Stimulated activated CD4-positive, alpha-beta T cell treated with anti-CD3 and anti-CD28 coated beads, Interleukin-4, amount 100 ng/mL, for 1 hour (primary cell): ENCODE measurements around the gene ITGB5.

Experiments
- DNase-seq: peaks from one replicate; pipeline ENCODE4 v3.0.0-alpha.2; 2020

Gene ITGB5

DNA sequence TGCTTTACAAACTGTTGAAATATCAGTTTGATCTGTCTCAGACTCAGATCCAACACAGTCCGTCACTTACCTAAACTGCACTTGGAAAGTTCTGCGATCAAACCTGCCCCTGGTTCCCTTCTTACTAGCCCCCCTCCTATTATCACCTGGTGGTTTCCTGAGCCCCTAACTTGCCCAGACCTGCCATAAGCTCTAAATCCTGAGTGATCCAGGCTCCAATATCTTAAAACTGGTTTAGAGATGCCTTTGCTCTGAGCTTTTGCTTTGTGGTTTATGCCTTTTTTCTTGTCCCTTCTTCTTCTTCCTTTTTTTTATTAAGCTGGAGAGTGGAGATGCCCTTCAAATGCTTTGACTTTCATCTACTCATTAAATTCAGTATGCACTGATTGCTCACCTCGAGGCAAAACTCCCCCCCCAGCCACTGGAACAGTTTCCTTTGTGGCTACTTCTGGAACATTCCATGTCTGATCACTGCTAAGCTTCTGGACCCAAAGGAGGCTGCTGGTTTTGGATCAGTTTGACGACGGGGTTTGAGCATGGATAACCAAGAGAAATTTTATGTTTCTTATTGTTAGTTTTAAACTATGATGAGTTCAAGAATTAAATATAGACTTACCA, 3.5 kb upstream of the ITGB5 start:
- DNase-seq: no peak

DNA sequence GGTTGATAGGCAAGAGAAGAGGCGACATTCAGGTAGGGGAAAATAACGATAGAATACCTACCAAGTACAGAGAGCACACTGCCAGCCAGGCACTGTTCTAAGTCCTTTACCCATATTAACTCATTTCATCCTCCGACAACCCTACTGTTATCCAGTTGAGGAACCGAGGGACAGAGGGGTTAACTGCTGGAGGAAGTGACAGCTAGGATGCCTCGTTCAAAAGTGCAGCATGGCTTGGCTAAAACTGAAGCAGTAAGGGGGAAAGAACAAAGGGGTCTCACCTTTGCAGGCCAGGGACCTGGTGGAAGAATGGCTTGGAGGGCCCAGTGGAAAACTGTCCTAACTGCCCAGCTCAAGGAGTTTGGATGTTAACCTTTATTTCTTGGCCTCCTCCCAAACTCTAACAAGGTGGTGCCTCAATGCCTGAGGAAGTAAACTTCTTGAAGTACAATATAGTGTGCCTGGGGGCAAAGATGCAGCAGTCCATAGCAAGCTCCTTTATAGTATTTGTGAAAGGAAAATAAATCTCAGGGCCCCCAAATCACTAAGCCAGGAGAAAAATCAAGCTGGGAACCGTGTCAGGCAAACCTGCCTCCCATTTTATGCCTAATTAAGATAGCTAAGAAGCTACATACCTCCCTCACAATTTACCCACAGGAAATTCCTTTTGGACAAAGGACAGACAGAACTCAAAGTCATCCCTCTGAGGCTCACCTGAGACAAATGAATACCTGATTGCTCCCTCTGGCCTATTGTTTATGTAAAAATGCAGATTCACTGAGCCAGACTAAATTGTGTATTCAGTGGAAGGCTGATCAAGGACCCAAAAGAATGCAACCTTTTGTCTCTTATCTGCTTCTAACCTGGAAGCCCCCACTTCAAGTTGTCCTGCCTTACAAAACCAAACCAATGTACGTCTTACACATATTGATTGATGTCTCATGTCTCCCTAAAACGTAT, 1.6 kb upstream of the ITGB5 start:
- no peak for DNase-seq

DNA sequence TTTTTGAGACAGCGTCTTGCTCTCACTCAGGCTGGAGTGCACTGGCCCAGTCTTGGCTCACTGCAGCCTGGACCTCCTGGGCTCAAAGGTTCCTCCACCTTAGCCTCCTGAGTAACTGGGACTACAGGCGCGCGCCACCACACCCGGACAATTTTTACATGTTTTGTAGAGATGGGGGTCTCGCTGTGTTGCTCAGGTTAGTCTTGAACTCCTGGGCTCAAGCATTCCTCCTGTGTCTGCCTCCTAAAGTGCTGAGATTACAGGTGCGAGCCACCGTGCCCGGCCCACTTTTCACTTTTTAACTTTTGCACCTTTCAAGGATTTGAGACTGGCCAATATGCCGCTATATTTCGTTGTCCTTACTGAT, 750 bp upstream of the ITGB5 start:
- DNase-seq: no peak

DNA sequence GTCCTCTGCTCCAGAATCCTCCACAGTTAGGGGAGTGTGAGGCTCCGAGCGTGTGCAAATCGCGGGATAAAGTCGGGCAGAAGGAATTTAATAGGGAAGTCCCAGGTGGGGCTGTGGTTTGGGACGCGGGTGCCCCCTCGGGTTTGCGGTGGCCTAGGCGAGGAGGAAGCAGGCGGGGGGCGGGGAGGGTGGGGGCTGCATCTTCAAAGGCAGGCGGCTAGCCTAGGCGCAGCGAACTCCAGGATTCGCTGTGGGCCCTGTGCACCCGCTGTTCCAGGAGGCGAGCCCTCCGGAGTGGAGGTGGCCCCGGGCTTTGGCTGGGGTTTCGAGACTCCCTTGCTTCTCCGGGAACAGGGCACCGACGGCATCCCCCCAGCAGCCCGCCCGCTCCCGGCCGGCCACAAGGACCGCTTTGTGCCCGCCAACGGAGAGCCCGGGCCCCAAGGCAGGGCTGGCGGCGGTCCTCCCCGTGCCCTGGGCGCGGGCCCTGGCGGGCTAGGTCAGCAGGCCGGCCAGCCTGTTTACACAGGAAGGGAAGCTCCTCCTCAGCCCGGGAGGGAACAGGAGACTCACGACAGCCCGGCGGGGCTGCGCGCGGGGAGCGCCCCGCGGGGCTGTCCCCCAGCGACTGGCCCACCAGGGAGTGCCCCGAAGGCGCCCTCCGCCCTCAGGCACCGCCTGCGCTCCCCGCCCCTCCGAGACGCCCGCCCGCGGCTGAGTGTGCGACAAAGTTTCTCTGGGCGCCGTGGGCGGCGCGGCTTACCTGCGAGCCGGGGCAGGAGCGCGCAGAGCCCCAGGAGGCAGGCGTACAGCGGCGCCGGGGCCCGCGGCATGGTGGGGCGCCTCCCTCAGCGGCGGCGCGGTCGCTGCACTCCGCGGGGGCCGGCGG, 753 bp downstream of the ITGB5 start:
- peak; percentile 57 for DNase-seq

DNA sequence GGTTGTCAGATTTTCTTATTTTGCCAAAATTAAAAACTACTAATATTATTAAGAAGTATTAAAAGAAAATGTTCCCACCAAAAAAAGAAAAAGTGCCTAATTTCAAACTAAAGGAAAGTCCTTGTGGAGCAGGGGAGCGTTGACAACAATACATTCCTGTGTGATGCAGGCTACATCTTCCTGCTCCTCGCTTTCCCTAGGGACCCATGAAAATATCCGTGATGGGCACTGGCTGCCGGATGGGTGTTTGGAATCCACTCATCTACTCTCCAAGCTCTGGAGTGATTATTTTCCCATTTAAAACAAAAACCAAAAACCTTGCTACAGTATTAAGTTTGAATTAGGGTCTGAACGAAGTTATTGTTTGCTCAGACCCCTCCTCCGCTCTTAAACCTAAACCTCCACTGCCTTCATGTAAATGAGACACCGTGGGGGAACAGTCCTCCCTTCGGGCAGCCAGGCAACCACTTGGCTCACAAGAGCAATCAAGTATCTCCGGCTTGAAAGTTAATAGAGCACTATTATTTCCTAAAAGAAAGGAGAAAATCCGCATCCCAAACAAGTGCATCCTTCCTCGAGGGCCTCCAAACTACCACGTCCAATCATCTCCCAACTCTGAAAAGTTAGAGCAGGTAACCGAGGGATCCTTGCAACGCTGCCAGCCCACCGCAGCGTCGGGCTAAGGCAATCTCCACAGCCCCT, 1.5 kb downstream of the ITGB5 start:
- no peak for DNase-seq

DNA sequence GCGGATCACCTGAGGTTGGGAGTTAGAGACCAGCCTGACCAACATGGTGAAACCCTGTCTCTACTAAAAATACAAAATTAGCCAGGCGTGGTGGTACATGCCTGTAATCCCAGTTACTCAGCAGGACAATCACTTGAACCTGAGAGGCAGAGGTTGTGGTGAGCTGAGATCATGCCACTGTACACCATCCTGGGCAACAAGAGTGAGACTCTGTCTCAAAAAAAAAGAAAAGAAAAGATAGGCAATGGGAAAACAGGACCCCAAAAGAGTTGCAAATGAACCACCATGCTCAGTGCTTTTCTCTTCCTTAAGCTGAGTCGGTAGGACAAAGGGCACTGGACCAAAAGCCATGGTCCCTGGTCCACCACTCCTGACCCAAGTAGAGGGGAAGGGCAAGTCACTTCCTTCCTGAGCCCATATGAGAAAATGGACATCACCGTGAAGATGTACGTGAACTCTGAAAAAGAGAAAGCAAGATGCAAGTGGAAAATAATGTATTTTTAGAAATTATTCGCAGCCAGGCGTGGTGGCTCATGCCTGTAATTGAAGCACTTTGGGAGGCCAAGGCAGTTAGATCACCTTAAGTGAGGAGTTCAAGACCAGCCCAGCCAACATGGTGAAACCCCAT, 2.6 kb downstream of the ITGB5 start:
- DNase-seq: no peak

DNA sequence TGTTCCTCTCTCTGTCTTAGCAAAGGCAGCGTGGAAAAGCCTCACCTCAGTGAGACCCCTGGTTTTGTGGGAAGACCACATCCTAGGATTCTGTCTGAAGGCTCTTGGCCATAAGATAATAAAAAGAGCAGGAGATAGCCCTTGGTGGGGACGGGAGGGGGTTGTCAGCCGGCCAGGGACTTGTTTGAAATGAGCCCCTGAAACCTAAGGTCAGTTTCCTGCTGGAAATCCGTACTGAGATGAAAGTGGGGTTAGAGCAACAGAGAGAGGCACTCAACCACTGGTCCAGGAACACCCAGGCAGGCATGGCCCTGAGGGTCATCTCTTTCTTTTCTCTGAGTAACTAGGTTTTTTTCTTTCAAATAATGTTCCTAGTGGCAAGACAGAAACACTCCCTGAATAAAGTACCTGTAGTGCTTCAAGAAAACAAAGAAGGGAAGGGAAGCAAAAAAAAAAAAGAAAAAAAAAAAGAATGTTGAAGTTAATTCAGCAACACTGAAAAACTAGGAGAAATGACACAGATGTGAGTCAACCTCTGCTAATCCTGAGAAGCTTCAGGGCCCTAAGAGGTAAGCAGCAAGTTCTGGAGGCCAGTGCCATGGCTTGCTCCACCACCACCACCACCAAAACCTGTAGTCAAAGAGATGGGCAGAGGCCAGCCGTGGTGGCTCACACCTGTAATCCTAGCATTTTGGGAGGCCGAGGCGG, 3.2 kb downstream of the ITGB5 start:
- no peak for DNase-seq

DNA sequence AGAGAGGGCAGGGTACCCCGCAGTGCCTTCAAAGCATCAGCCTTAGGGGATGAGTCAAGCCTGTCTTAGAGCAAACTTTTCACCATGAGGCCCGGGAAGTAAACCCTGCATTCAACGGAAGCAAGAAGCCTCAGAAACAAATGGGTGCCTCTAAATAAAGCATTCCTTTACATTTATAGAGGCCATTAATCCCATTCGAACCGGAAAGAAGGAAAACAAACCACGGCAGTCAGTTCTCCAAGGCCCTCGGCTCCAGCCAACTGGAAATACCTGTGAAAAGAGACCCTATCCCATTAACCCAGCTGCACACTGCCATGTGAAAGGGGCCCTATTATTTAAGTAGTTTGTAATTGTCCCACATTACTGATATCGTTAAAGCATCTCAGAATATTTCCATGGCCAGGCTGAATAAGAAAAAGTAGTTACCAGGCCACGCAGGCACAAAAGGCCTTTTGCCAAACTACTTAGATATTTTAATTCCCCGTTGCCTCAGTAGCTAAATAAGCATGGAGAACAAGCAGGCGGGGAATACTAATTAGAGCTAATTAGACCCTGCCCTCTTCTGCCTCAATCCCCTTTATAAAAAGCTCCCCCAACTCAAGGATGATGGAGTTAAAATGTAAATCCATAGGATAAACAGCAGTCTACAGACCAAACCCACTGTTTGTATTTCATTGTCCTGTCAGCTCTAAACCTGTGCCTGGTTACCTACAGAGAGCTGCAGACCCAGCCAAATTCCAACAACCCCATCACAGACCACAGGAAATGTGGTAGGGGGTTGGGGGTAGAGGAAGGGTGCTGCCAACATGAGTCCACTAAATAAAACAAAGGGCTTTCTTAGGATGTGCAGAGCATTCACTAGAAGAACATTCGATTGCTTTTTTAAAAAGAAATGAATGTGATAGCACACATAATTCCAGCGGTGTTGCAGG, 4.1 kb downstream of the ITGB5 start:
- no peak for DNase-seq

DNA sequence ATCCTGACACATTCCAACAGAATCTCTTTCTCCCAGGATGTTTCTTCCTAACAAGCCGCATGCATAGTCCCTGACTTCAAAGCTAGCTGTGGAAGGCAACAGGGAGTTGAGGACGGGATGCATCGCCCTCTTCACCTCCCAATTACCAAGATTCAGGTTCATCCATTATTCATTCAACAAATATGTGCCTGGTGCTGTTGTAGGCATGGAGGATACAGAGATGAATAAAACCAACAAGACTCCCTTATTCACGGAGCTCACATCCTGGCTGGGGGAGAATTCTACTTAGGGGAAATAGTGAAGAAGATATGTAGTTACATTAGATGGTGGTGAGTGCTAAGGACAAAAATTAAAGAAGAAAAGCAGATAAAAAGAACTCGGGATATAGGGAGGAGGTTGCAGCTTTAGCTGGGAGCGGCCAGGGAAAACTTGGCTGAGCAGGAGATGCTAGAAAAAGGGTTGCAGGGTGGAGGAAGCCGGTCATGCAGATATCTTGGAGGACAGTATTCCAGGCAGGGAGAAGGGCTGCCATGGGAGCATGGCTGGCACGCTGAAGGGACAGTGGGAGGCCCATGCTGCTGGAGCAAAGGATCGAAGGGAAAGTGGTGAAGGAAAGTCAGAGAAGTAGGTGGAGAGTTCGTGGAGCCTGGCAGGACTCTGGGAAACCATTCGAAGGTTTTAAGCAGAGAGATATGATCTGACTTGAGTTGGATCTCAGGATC, 5.0 kb downstream of the ITGB5 start:
- no peak for DNase-seq

DNA sequence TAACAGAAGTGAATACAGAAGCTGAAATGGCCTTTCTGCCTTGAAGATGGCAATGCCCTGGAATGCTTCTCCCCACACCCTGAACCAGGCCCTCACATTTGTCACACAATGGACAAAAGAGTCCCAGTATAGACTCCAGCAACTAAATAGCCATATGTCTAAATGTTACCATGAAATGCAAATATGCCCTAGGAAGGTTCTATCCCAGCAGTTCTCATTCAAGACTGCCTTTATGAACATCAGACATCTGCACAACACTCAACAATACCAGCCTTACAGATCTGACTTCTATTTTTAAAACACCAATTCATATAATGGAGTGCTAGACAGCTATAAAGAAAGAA, 7.9 kb downstream of the ITGB5 start:
- no peak for DNase-seq

DNA sequence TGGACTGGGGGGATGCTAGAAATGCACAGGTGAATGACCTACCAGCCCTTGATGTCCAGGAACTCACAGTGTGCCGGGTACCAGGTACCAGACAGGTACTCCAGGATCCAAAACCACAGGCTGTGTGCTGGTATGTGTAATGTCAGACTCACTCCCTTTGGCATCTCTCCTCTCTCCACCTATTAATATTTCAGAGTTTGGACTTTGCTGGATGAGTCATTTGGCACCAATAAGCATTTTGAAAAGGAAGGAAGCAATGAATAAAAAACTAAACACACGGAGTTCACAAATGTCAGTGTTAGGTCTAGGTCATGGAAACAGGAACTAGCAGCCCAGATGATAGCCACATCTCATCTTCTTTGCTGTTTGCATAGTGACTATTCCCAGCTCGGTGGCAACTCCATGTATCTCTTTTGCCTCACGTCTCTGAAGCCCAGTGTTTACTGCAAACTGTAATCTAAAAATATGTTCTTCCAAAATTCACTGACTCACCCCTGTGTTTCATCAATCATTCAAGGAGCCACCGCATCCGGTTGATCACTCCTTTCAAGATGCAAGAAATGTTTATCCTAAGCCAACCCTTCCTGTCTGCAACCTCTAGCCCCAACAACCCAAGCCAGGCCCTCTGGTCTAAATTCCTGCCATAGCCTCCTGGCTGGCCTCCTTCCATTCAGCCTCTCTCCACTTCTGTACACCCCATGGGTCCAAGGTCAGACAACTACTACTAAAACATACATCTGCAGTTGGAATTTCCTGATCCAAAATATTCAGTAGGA, 8.4 kb downstream of the ITGB5 start:
- DNase-seq: no peak

DNA sequence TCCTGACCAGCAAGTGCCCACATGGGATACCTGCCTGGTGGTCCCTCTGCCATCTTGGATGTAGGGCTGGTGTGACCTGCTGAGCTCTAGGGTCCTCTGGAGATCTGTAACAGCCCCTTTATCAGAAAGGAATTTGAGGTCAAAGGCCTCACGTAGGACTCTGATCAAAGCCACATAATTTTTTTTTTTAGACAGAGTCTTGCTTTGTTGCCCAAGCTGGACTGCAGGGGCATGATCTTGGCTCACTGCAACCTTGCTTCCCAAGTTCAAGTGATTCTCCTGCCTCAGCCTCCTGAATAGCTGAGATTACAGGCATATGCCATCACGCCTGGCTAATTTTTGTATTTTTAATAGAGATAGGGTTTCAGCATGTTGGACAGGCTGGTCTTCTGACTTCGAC, 9.5 kb downstream of the ITGB5 start:
- no peak for DNase-seq

DNA sequence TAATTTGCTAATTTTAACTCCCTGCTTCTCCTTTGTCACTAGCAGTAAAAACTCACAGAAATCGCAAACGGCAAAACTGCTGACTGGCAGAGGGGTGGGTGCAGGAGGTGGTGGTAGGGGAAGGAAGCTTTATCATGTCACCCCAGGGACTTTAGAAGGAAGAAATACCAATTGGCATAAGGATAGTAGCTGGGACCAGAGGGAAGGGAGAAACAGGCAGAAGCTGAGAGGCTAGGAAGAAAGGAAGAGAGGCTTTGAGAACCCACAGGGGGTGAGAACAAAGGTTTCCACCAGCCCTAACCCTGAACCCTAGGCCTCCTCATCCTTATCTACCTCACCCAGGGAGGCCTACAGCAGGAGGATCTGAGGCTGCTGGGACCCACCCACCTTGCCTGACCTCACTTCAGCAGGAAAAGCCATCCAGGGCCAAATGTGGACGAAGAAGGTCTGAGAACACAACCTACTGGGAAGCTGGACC, 10.7 kb downstream of the ITGB5 start:
- DNase-seq: no peak

DNA sequence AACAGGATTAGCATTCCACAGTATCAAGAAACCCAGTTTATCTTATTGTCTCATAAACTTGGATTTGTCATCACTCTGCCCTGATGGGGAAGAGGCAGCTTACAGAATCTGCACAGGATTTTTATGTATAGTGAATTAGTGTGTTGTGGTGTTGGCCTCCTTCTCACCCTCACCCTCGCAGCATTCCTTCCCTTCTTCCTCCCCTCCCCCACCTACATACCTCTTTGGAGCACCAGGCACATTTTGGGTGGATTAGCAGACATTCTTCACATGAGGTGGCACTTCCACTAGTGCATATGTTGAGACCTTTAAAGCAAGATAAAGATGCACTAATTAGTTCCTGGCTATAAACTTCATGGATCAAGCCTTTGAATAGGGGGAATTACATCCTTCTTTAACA, 13.9 kb downstream of the ITGB5 start:
- DNase-seq: no peak

DNA sequence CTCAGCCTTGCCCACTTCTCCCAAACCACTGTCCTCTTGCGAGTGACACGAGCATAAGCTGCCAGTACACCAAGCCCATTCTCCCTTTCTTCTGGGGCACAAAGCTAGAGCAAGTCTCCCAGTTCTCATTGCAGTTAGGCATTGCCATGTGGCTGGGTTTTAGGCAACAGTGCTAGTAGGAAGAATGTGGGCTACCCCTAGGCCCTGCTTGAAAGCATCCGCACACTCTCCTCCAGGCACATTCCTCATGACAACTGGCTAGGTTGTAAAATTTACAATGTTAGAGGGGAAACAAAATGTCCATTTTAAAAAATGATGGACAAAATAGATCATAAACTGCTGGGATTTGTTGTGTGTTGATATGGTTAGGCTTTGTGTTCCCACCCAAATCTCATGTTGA, 19.7 kb downstream of the ITGB5 start:
- no peak for DNase-seq

DNA sequence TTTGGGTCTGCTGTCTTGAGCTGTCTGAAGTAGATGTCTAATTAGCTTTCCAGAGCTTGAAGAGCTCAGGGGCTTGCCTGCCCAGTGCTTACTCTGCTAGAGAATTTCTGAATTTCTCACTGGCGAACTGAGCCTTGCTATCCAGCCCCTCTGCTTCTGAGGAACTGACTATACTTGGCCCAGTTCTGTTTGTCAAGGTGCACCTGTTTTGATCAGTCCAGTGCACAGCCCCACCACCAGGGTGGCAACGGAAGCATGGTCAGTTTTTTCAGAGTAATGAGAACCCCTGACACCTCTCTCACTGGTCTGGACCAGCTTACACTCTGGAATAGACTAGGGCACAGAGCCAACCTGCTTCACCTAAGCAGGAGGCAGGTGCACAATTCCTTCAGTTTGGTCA, 25.2 kb downstream of the ITGB5 start:
- no peak for DNase-seq

DNA sequence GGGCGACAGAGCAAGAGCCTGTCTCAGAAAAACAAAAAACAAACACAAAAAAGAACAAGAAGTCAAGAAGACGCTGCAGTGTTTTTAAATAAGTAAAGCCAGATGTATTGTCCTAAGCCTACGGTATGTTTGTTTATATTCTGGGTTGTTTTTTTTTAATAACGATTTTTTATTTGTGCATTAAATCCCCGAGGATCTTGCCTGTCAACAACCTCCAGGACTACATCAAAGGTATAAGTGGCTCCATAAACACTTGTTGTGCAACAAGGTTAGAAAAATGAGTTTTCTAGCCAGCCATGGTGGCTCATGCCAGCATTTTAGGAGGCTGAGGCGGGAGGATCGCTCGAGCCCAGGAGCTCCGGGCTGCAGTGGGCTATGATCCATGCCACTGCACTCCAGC, 26.1 kb downstream of the ITGB5 start:
- DNase-seq: no peak

DNA sequence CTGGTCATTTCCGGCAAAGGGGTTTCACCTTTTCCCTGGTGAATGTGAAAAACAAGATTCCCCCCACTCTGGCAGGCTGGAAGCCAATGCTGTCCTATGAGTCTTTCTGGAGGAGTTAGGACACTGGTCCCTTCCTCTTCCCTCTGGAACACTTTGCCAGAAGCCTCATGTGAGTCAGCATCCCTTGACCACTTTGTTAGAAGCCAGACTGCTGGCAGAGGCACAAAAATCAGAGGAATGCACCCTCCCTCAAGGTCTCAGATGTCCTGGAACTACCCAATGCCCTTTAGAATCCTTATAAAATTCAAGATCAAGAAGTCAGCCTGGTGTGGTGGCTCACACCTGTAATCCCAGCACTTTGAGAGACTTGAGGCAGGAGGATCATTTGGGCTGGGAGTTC, 26.6 kb downstream of the ITGB5 start:
- no peak for DNase-seq

DNA sequence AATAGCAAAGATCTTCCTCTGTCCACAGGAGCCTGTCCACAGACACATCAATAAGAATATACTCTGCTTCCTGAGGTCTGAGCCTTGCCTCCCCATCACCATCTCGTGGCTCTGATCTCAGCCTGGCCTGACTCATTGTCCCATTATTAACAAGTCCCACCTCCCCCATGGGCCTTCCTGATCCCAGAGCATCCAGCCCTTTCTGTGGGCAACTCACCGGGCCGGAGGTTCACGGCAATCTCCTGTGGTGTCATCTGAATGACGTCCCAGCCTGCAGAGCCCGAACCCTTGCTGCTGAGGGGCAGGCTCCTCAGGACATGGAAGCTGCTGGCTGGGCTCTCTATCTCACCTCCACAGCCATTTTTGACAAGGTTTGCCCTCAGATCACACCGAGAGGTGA, 28.1 kb downstream of the ITGB5 start:
- DNase-seq: no peak
